SU-DHL-6 (cell line): ENCODE measurements around the gene VSIG10L.

Source experiments
- CTCF ChIP-seq: fragments of 200-600 bp; sonication (generic); IDR thresholded peaks from one replicate; pipeline ENCODE4 v1.5.1; 2017; ENCODE audit warnings: antibody characterized with exemption, mild to moderate bottlenecking, low read length, moderate library complexity; ENCODE audit not compliant: insufficient read depth, poor library complexity, severe bottlenecking
- EZH2phosphoT487 ChIP-seq: fragments of 200-600 bp; sonication (generic), shearing (Covaris generic); conservative IDR thresholded peaks from 2 replicates; pipeline ENCODE4 v1.6.1; 2018; ENCODE audit warnings: mild to moderate bottlenecking, antibody characterized with exemption, low read length, moderate library complexity, mixed read lengths

- TF ChIP-seq EZH2phosphoT487 (no peak), CTCF (no peak)
Observed at GRCh38 chr19:51339687-51340656, 2.0 kb downstream of the VSIG10L start.
